22Rv1 (cell line): ENCODE results near the gene TTC23L.

Experiments
- CTCF ChIP-seq: fragments of 450-650 bp; IDR thresholded peaks from 2 replicates; pipeline ENCODE4 v1.5.1; 2017; ENCODE audit warnings: mild to moderate bottlenecking
- ZFX ChIP-seq: fragments of 450-650 bp; IDR thresholded peaks from 2 replicates; pipeline ENCODE4 v1.6.1; 2017; ENCODE audit warnings: antibody characterized with exemption, borderline replicate concordance

- TF ChIP-seq CTCF: no peak
- TF ChIP-seq ZFX: no peak
Measured at GRCh38 chr5:34941936-34942335, 103.0 kb downstream of the TTC23L start.
